ENCODE results near the gene SSBP2. TPM values are rescaled to one million over a fixed set of nuclear protein-coding genes. Genes with fewer than 3 reads are reported as not detected.
"Not testable (repeated sequence)": the region's sequence is repeated elsewhere in the genome, so short reads cannot be mapped to it uniquely, and the experiment has no call there.

The SSBP2 gene
- total RNA-seq, 4 donors from 2014 or later: 25.9 to 94.6 (median 41.8) TPM

DNA sequence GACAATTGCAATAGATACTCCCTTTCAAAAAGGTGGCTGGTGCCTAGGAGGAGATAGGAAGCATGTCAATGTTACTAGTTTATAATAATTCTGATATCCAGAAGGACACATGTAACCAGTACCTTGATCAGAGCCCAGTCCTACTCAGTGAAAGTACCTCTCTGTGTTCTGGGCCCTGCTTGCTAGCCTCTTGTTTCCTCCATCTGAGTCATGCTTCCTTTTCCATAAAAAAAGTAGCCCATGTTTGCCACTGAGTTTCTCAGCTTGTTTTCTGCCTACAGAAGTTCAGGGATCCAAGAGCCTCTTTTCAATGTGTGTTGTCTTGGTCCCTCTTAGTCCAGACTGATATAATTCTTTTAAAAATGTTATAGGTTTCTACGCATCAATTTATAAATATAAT lies 149.0 kb downstream of the SSBP2 start:
- ATAC-seq (ENCODE audit: low FRiP score) (no peak), DNase-seq (ENCODE audit: low spot score) (no peak)
- TF ChIP-seq CTCF (IDR thresholded peaks at IDR 0.05): no peak

GRCh38 chr5:81592085-81592484 lies 158.8 kb downstream of the SSBP2 start:
- not testable (repeated sequence) for ATAC-seq (ENCODE audit: low FRiP score); DNase-seq (ENCODE audit: low spot score)

DNA sequence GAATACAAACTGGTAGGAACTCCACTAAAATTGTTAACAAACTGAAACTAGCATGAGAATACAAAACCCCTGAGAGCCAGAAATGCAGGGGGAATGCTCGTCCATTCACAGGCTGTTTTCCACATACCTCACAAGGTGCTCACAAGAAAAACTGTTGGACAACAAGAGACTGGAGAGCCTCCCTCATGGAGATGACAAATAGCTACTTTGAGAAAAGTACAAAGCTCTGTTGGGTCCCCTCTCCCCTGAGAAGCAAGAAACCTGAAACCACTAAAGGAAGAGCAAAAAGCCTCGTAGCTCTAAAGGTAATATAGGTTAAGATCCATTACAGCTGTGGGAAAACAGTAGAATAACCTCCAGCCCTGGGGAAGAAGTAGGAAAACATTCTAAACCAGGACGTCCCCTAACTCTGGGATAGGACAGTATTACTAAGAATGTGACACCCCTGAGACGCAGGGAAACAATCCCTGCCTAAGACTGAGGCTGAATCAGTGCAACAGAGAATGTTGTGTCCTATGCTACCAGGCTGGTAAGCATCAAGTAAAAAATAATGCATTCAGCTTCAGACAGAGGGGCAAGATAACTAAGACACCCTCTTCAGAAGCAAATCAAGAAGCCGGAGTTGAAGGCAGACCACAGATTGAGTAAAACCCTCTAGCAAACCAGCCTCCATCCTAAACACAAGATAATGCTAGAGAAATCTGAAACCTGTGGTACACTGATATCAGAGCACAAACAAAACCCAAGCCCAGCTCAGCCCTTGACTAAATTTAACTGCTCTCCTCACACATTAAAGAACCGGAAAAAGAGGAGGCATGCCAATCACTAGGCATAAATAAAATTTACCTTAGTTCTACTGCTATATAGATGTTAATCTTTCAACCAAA lies 160.2 kb downstream of the SSBP2 start:
- ATAC-seq (ENCODE audit: low FRiP score) (no peak), DNase-seq (ENCODE audit: low spot score) (no peak)

GRCh38 chr5:81579262-81579924 lies 171.5 kb downstream of the SSBP2 start:
- ATAC-seq (ENCODE audit: low FRiP score): no peak
- DNase-seq (ENCODE audit: low spot score): no peak
- no peak for TF ChIP-seq CTCF (IDR thresholded peaks at IDR 0.05)

More for the DNA sequence above, 160.2 kb downstream of the SSBP2 start:
- TF ChIP-seq CTCF (IDR thresholded peaks at IDR 0.05): no peak

DNA sequence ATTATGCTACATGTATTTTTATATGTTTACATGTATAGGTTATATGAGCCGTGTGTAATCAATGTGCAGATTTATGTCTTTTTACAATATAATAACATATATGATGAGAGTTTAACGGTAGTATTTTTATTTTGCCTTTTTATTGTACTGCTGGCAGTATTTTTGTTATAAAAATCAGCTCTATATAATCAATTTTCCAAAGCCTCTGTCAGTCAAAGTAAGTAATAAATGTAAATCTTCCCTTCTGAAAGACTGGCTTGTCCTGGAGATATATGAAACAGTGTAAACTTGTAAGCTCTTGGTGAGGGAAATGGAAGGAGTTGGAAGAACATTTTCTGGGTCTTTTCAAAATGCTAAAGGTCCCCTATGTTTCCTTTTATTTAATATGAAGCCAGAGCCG lies 173.8 kb downstream of the SSBP2 start:
- ATAC-seq (ENCODE audit: low FRiP score): no peak
- no peak for TF ChIP-seq CTCF (IDR thresholded peaks at IDR 0.05)

DNA sequence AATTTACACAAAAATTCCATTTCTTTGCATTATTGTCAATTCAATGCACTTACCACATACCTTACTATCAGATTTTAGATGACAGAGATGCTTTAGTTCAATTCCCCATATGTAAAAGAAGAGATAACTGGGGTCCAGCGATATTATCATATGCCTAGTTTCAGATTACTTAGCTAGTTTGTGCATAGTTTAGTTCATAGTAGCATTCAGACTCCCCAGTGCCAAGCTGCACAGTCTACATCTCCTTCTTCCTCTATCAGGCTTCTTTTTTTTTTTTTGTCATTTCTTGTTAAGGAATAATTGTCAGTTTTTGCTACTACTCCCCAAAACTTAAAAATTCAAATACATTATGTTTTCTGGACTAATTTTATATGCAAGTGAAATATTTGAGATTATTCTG lies 175.0 kb downstream of the SSBP2 start:
- ATAC-seq (ENCODE audit: low FRiP score) (no peak), DNase-seq (ENCODE audit: low spot score) (no peak)
- TF ChIP-seq CTCF (IDR thresholded peaks at IDR 0.05): no peak

More for the DNA sequence above, 173.8 kb downstream of the SSBP2 start:
- no peak for DNase-seq (ENCODE audit: low spot score)

GRCh38 chr5:81572201-81572600 lies 178.7 kb downstream of the SSBP2 start:
- ATAC-seq (ENCODE audit: low FRiP score): no peak
- no peak for DNase-seq (ENCODE audit: low spot score)
- TF ChIP-seq CTCF (IDR thresholded peaks at IDR 0.05): no peak
